Erythroblast (primary cell): ENCODE measurements around the gene MRNIP.
A peak's percentile ranks its signal among the peaks of the same experiment; 100 is the strongest.
"Not testable (repeated sequence)": the region's sequence is repeated elsewhere in the genome, so short reads cannot be mapped to it uniquely, and the experiment has no call there.

Source experiments
- DNase-seq, 2 experiments: peaks; one replicate each; lab custom pipeline; 2025; lab: John Stamatoyannopoulos, UW
- GATA1 ChIP-seq: IDR thresholded peaks from 2 replicates; pipeline ENCODE4 v1.6.1; 2011; ENCODE audit warnings: low read depth, mild to moderate bottlenecking, control low read depth, low read length, moderate library complexity
- POLR2A ChIP-seq: IDR thresholded peaks from 2 replicates; pipeline ENCODE4 v1.6.1; 2011; ENCODE audit warnings: mild to moderate bottlenecking, low read length

The MRNIP gene

DNA sequence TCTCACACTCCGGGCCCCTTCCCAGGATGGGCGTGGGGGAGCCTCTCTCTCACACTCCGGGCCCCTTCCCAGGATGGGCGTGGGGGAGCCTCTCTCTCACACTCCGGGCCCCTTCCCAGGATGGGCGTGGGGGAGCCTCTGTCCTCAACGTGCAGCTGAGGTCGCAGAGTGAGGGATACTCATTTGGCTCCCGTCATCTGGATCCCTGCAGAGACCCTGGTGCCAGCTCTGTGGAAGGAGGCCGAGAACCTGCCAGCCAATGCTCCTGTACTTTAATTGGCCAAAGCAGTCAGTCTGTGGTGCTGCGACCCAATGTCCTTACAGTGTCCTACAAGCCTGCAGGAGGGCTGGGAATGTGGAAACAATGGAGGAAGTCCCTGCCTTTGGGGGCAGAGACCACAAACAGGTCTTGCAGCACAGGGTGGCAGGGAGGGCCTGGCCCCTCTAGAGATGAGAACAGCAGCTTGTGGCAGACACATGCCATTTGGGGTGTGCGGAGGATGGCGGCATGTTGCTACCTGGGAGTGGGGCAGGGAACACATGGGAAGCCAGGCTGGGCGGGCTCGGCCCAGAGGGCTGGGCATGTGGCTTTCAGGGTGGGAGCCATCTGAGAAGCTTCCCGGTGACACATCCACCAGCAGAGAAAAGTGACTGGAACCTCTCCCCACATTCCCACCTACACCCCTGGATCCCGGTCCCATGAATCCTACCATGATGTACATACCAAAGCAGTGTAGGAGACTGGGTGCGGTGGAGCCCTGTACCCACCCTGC lies 13.6 kb upstream of the MRNIP start:
- TF ChIP-seq GATA1 (no peak), POLR2A (no peak)
- no peak for DNase-seq

- not testable (repeated sequence) for DNase-seq
Observed at GRCh38 chr5:179871533-179871932, 12.9 kb upstream of the MRNIP start.

GRCh38 chr5:179870952-179871351 lies 12.3 kb upstream of the MRNIP start:
- DNase-seq: no peak
- TF ChIP-seq POLR2A: no peak
- no peak for TF ChIP-seq GATA1

- TF ChIP-seq POLR2A: no peak
- TF ChIP-seq GATA1: no peak
- peak; percentile 61 to 68 for DNase-seq
Observed at GRCh38 chr5:179870403-179870903, 11.8 kb upstream of the MRNIP start.

DNA sequence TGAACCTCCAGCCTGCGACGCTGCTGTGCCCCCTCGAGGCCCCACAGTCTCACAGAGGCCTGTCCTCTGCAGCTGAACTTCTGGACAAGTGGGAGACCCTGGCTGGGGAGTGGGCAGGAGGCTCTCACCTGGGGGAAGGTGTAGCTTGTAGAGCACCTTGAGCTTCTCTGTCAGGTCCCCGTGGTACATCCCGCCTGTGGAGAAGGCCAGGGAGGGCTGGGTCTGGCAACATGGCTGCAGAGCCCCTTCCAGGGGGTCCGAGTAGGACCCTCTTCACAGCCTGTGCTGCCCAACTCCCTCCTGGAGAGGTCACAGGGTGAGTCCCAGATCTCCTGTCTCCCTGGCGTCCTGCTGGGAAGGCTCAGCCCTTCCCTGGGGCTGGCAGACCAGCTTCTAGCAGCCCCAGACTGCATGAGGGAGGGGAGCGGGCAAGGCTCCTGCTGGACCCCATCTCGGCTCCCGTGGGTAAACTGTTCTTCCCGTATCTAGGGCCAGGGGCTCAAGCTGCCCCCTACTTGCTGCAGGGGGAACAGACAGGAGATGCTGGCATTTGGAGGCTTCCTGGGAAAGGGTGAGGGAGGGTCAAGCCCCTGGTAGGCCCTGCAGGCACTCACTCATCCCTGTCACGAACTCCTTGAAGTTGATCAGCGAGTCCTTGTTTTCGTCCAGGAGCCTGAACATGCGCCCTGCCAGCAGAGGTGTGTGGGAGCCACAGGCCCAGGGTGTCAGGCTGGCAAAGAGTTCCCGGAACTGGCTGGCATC lies 11.2 kb upstream of the MRNIP start:
- DNase-seq: no peak
- no peak for TF ChIP-seq GATA1

DNA sequence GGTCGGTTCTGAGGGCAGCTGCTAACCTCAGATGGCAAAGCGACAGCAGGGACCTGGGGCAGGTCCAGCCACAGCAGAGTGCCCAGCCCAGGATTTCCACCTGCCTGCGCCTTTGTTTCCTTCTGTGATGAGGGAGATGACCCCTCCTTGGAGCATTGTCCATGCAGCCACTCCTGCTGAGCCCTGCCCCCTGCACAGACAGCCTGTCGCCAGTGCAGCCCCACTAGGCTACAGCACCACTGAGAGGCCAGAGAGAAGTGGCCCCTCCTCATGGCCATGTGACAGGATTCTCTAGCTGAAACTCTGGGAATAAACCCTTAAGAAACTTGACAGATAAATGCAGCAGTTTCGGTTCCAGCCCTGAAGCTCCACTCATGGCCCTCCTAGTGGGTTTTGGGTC lies 10.5 kb upstream of the MRNIP start:
- no peak for DNase-seq
- TF ChIP-seq POLR2A (no peak), GATA1 (no peak)

- no peak for TF ChIP-seq GATA1
- TF ChIP-seq POLR2A: no peak
- no peak for DNase-seq
Observed at GRCh38 chr5:179868541-179868940, 9.9 kb upstream of the MRNIP start.

DNA sequence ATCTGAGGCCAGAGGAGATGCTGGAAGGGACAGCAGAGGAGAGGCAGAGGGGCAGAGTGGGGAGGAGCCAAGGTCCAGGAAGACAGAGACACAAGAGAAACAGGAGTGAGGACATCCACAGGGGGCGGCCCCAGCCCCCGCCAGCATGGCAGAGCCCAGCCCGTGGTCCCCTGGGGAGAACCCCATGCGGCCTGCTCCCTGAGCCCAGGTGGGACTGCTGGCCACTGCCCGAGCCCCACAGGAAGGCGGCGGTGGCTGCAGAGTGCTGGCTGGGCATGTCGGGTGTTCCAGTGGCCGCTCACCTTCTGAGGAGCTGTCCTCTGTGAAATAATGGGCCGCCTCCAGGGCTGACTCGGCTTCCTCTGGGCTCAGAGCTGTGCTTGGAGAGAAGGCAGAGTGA lies 8.9 kb upstream of the MRNIP start:
- TF ChIP-seq POLR2A (no peak), GATA1 (no peak)
- DNase-seq: no peak

- DNase-seq: no peak
Observed at GRCh38 chr5:179867079-179867465, 8.5 kb upstream of the MRNIP start.

DNA sequence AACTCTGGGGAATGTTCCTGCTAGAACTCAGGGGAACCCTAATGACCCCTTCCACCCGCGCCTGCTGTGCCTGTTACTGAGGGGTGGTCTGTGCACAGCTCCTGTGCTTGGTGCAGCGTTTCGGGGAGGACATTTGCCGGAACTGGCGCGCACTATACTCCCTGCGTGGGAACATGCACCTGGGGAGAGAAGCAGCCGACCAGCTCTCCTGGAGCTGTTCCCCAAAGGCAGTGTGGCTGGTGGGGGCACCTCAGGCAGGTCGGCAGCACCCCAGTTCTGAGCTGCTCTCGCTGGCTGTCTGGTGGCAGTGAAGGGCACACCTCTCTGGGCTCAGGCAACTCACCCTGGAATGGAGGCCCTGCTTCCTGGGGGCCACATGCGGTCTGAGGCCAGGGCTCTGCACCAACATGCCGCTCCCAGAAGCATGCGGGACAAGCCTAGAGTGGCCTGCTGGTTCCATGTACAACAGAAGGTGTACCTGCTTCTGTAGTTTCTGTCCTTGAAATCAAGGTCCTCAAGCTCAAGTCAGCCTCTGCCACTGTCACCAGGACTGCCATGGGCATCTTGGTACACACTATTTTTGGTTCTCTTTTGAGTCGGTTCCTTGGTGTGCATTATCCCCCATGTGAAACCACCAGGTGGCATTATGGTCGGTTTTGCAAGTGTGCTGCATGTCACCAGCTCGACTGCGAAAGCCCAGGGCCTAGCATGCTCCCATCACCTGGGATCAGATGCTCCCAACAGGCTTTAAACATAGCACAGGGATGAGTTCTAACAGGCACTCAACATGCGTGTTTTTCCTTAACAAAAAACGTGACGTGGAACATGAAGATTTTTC lies 7.8 kb upstream of the MRNIP start:
- DNase-seq: peak in 1 of 2 experiments; percentile 7
- TF ChIP-seq GATA1 (no peak), POLR2A (no peak)

More at GRCh38 chr5:179867079-179867465, 8.5 kb upstream of the MRNIP start:
- TF ChIP-seq POLR2A (no peak), GATA1 (no peak)

DNA sequence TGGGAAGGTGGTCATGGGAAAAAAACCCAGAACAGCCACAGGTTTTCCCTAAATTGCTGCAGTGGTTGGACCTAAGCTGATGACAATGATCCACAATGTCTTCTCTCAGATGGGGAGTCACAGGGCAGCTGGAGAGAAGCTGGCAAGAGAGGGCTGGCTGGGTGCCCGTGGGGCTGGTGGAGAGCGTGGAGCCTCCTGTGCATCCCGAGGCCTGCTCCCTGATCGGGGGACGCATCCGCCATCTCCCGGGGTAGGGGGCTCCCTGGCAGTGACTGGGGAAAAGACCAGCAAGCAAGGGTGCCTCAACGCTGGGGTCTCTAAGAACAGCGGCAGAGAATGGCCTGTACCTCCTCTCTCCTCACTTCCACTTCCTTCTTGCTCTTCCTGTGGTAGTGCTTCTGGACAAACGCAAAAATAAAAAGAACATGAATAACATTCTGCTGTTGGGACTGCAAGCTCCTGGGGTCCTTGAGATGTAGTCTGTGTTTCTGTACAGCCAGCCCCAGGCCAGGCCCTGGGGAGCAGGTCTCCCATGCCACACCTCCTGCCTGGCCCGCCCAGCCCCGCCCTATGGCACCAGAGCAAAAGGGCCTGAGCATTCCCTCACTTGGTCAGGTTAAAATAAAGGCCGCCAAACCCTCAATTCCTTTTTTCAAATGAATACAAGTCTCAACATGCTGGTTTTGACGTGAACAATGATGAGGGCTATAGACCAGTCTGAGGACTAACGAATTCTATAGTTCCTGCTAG lies 7.0 kb upstream of the MRNIP start:
- no peak for DNase-seq
- TF ChIP-seq POLR2A: no peak
- no peak for TF ChIP-seq GATA1

GRCh38 chr5:179864686-179865085 lies 6.1 kb upstream of the MRNIP start:
- TF ChIP-seq GATA1: no peak
- no peak for TF ChIP-seq POLR2A
- no peak for DNase-seq
